RWPE1 (cell line): ENCODE data around the gene THAP10.

Experiments
- CTCF ChIA-PET: fragments of 350-600 bp; sonication (Branson Sonifier 250); formaldehyde crosslinking; extraction: SDS; loops from one replicate; lab custom pipeline; 2021; lab: Yijun Ruan, JAX
- POLR2A ChIA-PET: fragments of 400-600 bp; formaldehyde crosslinking; extraction: SDS; loops from one replicate; lab custom pipeline; 2020; ENCODE audit warnings: antibody characterized with exemption; ENCODE audit not compliant: low non-redundant PET; lab: Yijun Ruan, JAX
- DNase-seq: peaks from one replicate; pipeline ENCODE4 v3.0.0; 2012; ENCODE audit warnings: low spot score
- H3K27ac ChIP-seq: fragments of 450-650 bp; 2 replicates; pipeline ENCODE4 v1.5.1; 2017
- CTCF ChIP-seq: fragments of 450-650 bp; conservative IDR thresholded peaks from 2 replicates; pipeline ENCODE4 v1.5.1; 2017; ENCODE audit warnings: low read depth, mild to moderate bottlenecking

THAP10 gene

DNA sequence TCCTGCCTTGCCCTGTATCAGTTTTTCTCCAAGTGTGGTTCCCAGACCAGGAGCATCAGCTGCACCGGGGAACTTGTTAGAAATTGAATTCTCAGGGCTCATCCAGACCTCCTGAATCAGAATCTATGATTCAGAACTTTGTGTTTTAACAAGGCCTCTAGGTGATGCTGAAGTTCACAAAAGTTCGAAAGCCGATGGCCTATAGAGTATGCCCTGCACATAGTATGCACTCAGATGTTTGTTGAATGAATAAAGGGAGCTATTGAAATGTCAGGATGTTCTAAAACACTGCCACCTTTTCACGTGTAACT, 37.6 kb downstream of the THAP10 start:
- TF ChIP-seq CTCF = no peak; the same call in 1 of the 2 replicates
- H3K27ac ChIP-seq = peak overlapping the region; percentile 82
- CTCF ChIA-PET = interaction anchor here (0.8 to 1.2 kb wide), 3 partner anchors 15 to 30 kb away, joined by 3 to 4 read pairs (median 4); no protein-coding TSS in a partner anchor
- peak; percentile 39 for DNase-seq
- POLR2A ChIA-PET = no interaction called here

GRCh38 chr15:70853973-70854665, 38.1 kb downstream of the THAP10 start, which contains the start of gene LARP6:
Gene LARP6, minus strand, starts transcription at chr15:70854157. Its CDS starts 69 bp downstream, at chr15:70854088.
- POLR2A ChIA-PET = no interaction called here
- peak; percentile 39 for DNase-seq
- TF ChIP-seq CTCF = no peak

DNA sequence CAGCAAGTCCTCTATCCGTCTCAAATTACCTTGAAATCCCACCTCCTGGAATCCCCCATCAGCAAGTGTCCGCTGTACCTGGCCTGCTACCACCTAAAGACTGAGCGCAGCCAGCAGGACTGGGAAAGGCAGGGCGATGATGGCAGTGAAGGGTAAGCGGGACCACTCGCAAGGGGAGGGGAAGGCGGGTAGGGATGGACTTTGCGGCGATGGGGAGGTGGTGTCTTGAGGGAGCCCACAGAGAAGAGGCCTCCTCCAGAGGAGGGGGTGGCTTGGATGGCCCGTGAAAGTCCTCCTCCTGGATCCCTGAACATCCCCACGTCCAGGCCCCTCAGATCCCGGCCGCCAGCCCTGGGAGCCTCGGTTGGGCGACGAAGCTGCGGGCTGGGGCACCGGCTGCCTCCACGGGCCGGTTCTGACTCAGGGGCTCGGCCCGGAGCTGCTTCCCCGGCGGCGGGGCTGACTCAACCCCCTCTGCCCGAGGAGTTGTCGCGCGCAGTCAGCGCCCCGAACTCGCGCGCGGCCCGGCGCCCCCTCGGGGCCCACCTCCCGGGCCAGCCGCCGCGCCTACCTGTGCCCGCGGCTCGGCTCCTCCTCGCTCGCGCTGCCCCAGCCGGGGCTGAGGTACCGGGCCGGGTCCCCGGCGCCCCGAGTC, 38.8 kb downstream of the THAP10 start:
- no peak for TF ChIP-seq CTCF
- ChIA-PET CTCF (interaction anchor here (0.7 to 1.0 kb wide), 2 partner anchors 49 to 133 kb away, joined by 3 to 5 read pairs; no protein-coding TSS in a partner anchor), POLR2A (no interaction called here)
- peak; percentile 63 for DNase-seq
- H3K27ac ChIP-seq = peak overlapping the region; percentile 82

More at GRCh38 chr15:70853973-70854665, 38.1 kb downstream of the THAP10 start, which contains the start of gene LARP6:
- CTCF ChIA-PET = interaction anchor here (0.8 to 1.2 kb wide), 2 partner anchors 16 to 30 kb away, joined by 4 read pairs; no protein-coding TSS in a partner anchor
- H3K27ac ChIP-seq = peak within 1 kb of the TSS; percentile 82

DNA sequence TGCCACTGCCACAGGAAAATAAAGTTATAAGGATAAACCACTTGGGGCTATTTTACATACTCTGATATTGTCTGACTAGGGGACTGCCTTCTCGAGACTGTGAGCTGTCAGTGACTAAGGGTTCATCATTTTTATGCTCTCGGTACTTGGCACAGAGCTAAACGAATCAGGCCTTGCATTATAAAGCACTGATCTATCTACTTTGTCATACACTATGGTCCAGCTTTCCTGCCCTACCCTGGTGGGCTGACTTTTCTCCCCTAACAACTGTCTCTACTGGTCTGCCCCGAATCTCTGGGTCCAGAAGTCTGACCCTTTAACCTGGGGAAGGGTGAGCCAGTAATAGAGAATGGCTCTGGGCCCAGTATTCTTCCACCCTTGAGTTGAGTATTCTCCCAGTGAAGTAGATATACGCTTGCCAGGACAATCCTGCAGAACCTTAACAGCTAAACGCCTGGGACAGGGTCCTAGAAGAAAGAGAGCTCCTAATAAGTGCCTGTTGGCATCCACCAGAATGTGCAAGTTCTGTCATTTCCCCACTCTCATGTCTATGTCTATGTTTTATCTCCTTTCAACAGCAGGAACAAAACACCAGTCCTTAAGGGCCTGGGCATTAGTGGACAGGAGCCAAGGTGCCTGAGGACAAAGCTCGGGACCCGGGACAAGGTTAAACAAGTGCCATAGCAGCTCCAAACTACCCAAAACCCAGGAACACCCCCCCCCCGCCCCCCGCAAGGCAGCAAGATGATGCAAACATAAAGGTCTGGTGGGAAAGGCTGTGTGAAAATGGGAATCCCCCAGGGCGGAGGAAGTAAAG, 39.5 kb downstream of the THAP10 start:
- no peak for TF ChIP-seq CTCF
- ChIA-PET POLR2A (no interaction called here), CTCF (interaction anchor here (0.6 to 1.5 kb wide), 4 partner anchors 16 to 132 kb away, joined by 3 to 5 read pairs (median 3); no protein-coding TSS in a partner anchor)
- DNase-seq = peak; percentile 62
- H3K27ac ChIP-seq = peak overlapping the region; percentile 82

- ChIA-PET POLR2A (no interaction called here), CTCF (interaction anchor here (1.5 kb wide), 1 partner anchor 23 kb away, joined by 3 read pairs; no protein-coding TSS in a partner anchor)
- no peak for DNase-seq
- no peak for TF ChIP-seq CTCF
- H3K27ac ChIP-seq = peak overlapping the region; percentile 45
Observed at GRCh38 chr15:70851889-70852288, 40.3 kb downstream of the THAP10 start.
